Choroid plexus epithelial cell (primary cell): Measurements from ENCODE around the gene STAB1.

Experiments
- DNase-seq: peaks from one replicate; pipeline ENCODE4 v3.0.0-alpha.2; 2010; ENCODE audit warnings: low read depth
- H3K4me3 ChIP-seq: 2 replicates; pipeline ENCODE4 v1.5.1; 2011; ENCODE audit warnings: low read depth, mild to moderate bottlenecking, control low read depth, low read length, moderate library complexity
- TF ChIP-seq, protein P1 (sequence below): conservative IDR thresholded peaks from 2 replicates; pipeline ENCODE4 v1.5.1; 2011; ENCODE audit warnings: low read depth, mild to moderate bottlenecking, control low read depth, inconsistent platforms, low read length, moderate library complexity

STAB1 gene

DNA sequence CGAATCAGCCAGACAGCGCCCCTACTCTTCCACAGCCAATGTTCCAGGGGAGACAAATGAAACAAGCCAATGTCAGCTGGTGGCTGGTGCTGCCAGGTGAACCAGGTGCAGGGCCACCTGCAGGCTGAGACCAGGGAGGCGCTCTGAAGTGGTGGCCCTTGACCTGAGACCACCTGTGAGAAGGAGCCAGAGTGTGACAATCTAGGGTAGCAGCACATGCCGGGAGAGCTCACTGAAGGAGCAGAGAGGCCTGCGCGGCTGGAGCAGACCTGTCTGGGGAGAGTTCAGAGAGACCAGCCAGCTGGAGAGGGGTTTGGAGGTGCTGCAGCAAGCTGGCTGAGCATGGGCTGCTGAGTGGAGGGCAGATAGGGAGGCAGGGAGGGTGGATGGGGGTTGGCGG lies 693 bp upstream of the STAB1 start:
- no peak for DNase-seq
- TF ChIP-seq, protein P1, sequence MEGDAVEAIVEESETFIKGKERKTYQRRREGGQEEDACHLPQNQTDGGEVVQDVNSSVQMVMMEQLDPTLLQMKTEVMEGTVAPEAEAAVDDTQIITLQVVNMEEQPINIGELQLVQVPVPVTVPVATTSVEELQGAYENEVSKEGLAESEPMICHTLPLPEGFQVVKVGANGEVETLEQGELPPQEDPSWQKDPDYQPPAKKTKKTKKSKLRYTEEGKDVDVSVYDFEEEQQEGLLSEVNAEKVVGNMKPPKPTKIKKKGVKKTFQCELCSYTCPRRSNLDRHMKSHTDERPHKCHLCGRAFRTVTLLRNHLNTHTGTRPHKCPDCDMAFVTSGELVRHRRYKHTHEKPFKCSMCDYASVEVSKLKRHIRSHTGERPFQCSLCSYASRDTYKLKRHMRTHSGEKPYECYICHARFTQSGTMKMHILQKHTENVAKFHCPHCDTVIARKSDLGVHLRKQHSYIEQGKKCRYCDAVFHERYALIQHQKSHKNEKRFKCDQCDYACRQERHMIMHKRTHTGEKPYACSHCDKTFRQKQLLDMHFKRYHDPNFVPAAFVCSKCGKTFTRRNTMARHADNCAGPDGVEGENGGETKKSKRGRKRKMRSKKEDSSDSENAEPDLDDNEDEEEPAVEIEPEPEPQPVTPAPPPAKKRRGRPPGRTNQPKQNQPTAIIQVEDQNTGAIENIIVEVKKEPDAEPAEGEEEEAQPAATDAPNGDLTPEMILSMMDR = no peak
- no peak overlapping the region for H3K4me3 ChIP-seq

DNA sequence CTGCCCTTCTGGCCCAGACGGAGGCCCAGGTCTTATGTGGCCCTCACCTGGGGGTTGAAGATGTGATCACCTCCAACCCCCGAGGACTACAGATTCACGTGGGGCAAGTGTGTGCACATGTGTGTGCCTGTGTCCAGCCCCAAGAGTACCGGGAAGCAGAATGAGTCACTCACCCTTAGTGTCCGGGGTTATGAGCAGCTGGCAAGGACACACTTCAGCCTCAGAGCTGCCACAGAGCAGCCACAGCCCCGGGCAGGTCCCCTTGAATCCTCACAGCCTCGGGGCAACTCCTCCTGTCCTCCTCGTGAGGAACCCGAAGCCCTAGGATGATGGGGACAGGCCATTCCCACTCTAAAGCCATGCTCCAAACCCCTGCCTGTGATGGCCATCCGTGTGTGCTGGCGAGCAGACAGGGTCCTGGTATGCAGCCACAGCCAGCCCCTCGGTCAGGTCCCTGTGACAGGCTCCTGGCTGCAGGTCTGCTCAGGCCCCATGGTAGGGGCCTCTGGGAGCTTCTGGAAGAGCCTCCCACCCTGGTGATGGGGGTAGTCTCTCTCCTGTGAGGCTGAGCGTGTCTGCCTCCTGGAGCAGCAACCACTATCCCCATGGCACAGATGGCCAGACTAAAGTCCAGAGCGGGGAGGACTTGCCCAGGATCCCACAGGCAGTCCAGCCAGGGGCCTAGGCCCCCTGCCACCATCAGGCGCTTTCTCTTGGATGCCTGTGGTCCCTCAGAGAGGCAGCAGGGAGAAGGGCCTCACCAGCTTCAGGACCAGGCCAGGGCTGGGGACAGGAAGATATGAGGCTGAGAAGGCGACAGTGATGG lies 852 bp downstream of the STAB1 start:
- DNase-seq = peak; percentile 58
- TF ChIP-seq, protein P1 = no peak
- no peak overlapping the region for H3K4me3 ChIP-seq

DNA sequence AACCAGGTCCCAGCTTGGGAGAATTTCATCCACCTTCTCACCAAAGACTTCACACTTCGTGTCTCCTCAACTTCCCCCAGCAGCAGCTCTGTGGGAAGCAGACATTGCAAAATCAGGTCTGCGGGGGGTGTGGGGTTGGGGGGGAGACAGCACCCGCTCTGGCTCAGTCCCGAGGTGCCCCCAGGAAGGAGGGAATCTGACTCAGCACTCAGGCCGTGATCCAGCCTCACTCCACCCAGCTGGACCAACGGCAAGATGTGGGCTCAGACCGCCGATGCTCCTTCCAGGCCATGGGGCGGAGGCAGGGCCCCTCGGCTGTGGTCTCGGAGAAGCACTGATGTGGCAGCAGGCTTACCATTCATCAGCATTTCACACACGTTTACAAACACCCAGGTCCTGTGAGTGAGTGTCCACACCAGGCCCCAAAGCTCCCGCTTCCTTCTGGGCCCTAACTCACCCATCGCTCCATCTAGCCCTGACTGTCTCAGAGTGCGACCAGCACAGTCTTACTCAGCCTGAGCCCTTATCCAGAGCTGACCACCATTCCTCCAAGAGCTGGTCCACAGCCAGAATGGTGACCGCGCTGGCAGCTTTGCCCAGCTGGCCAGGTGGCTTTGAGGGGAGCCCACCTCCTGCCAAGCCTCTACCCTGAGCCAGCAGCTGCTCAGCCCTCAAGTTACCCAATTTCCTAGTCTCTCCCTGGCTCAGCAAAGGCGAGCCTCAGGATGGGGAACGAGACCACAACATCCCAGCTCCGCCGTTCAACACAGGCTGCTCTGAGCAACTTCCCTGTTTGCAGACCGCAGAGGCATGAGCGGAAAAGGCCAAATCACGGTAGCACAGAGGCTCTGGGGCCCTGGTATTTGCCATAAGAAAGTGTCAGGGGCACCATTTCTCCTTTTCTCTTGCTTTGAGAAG lies 3.3 kb downstream of the STAB1 start:
- peak; percentile 87 for DNase-seq
- H3K4me3 ChIP-seq = no peak overlapping the region
- TF ChIP-seq, protein P1 = no peak

DNA sequence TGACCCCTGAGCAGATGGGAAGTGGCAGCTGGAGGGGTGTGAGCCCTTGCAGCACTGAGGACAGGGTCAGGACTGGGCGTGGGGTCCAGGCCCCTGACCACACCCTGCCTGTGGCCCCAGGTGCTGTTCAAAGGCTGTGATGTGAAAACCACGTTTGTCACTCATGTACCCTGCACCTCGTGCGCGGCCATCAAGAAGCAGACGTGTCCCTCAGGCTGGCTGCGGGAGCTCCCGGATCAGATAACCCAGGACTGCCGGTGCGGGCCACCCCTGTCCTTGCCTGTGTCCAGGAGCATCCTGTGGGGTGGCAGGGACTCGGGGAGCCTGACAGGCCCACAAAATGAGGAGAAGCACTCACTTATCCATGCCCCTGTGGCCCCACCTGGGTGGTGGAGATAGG lies 5.9 kb downstream of the STAB1 start:
- no peak overlapping the region for H3K4me3 ChIP-seq
- no peak for DNase-seq
- TF ChIP-seq, protein P1 = no peak

DNA sequence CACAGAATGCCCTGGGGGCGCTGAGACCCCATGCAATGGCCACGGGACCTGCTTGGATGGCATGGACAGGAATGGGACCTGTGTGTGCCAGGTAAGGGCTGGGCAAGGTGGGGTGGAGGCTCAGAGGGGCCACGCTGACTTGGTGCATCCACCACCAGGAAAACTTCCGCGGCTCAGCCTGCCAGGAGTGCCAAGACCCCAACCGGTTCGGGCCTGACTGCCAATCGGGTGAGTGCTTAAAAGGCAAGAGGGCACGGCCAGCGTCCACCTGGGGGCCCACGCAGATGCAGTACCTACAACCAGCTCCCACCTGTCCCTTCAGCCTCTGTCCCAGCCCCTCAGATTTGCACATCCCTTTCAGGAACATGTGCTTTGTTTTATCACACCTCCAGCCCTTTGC lies 6.9 kb downstream of the STAB1 start:
- TF ChIP-seq, protein P1 = no peak
- DNase-seq = no peak
- H3K4me3 ChIP-seq = no peak overlapping the region

DNA sequence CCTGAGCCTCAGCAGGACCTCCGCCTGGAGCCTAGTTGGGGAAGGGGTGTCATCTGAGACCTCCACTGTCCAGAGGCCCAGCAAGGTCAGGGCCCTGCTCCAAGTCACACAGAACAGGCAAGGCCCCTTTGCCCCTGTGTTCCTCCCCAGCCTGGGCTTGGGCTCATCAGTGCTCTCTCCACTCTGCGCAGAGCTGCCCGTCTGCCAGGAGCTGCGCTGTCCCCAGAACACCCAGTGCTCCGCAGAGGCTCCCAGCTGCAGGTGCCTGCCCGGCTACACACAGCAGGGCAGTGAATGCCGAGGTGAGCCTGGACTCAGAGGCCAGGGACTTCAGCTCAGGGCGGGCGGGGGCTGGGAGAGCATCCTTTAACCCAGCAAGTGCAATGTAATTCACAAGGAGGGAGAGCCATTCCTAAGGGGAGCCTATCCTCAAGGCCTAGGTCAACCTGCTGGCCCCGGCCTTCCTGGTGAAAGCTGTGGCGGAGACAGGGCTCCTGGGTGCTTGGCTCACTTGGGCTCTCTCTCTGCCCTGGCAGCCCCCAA lies 7.7 kb downstream of the STAB1 start:
- no peak overlapping the region for H3K4me3 ChIP-seq
- TF ChIP-seq, protein P1 = no peak
- no peak for DNase-seq
